Endothelial cell of umbilical vein (primary cell): ENCODE results near the gene ALOX5AP. TPM values are rescaled to one million over a fixed set of nuclear protein-coding genes. Genes with fewer than 3 reads are reported as not detected.

ENCODE experiments used
- BruUV-seq: library from RNA; stranded (reverse); fragments of 400-500 nt; replicated peaks from 2 replicates; lab custom pipeline; 2021; lab: Mats Ljungman, UMichigan
- CTCF ChIA-PET: fragments of 300-600, 350-600 bp; sonication (Branson Sonifier 250); formaldehyde crosslinking; loops from one replicate; lab custom pipeline; 2021; ENCODE audit warnings: antibody characterized with exemption, inconsistent platforms; lab: Charles Lee
- POLR2A ChIA-PET: fragments of 300-600, 350-600 bp; sonication (Branson Sonifier 250); formaldehyde crosslinking; loops from one replicate; lab custom pipeline; 2021; ENCODE audit warnings: antibody characterized with exemption, inconsistent platforms; lab: Charles Lee
- DNase-seq: peaks from one replicate; pipeline ENCODE4 v3.0.0-alpha.2; 2011; ENCODE audit warnings: low read depth, low spot score
- FAIRE-seq: peaks from 2 replicates; lab custom pipeline; 2011; peaks lifted over from hg19 to GRCh38; lab: Jason Lieb, UNC
- H2AFZ ChIP-seq: 2 replicates; pipeline ENCODE4 v1.6.0; 2012; ENCODE audit warnings: low read depth, low read length, control low read depth, inconsistent platforms
- H3K27ac ChIP-seq: 2 replicates; pipeline ENCODE4 v1.5.1; 2011; ENCODE audit warnings: low read depth, mild to moderate bottlenecking, control low read depth, low read length, moderate library complexity; ENCODE audit not compliant: insufficient read depth
- H3K27me3 ChIP-seq, 2 experiments: 2 replicates each; pipeline versions ENCODE4 v1.6.0 to v1.6.1; 2011; ENCODE audit warnings: low read length in 2 of 2, mixed read lengths in 1 of 2; ENCODE audit not compliant: control insufficient read depth in 2 of 2, insufficient read depth in 2 of 2
- H3K36me3 ChIP-seq, 2 experiments: 2 replicates in 1 of 2; 3 replicates in 1 of 2; pipeline ENCODE4 v1.5.1; 2011; ENCODE audit warnings: low read length in 2 of 2, mild to moderate bottlenecking in 1 of 2, moderate library complexity in 1 of 2; ENCODE audit not compliant: control insufficient read depth in 2 of 2, insufficient read depth in 2 of 2; ENCODE audit errors: extremely low read depth in 1 of 2
- H3K4me1 ChIP-seq: 3 replicates; pipeline ENCODE4 v1.5.1; 2011; ENCODE audit warnings: mild to moderate bottlenecking, low read length; ENCODE audit not compliant: control insufficient read depth, insufficient read depth; ENCODE audit errors: extremely low read depth
- H3K4me2 ChIP-seq: 2 replicates; pipeline ENCODE4 v1.6.1; 2011; ENCODE audit warnings: low read length, control low read depth, mixed read lengths; ENCODE audit not compliant: insufficient read depth
- H3K4me3 ChIP-seq, 3 experiments: fragments of 200-600 bp in 1 of 3; sonication (generic), shearing (Covaris generic) in 1 of 3; replicated peaks in 1 of 3; 2 replicates each; pipeline ENCODE4 v1.5.1; 2011 to 2016; ENCODE audit warnings: control low read depth in 3 of 3, low read length in 3 of 3, mild to moderate bottlenecking in 2 of 3, inconsistent platforms in 1 of 3, low read depth in 1 of 3, moderate library complexity in 1 of 3; ENCODE audit not compliant: insufficient read depth in 1 of 3
- H3K79me2 ChIP-seq: 2 replicates; pipeline ENCODE4 v1.6.0; 2012; ENCODE audit warnings: low read length, inconsistent platforms; ENCODE audit not compliant: control insufficient read depth, insufficient read depth
- H3K9ac ChIP-seq: replicated peaks from 2 replicates; pipeline ENCODE3; 2011; ENCODE audit warnings: low read length, control low read depth; ENCODE audit not compliant: insufficient read depth; ENCODE audit errors: extremely low read depth
- H3K9me1 ChIP-seq: replicated peaks from 3 replicates; pipeline ENCODE4 v1.6.0; 2011; ENCODE audit warnings: mild to moderate bottlenecking, low read length; ENCODE audit not compliant: control insufficient read depth, insufficient read depth; ENCODE audit errors: extremely low read depth
- H3K9me3 ChIP-seq: replicated peaks from 2 replicates; pipeline ENCODE4 v1.5.1; 2012; ENCODE audit warnings: low read length, inconsistent platforms; ENCODE audit not compliant: control insufficient read depth, insufficient read depth
- H4K20me1 ChIP-seq: replicated peaks from 2 replicates; pipeline ENCODE3; 2011; ENCODE audit warnings: mild to moderate bottlenecking, low read length; ENCODE audit not compliant: control insufficient read depth, insufficient read depth; ENCODE audit errors: extremely low read depth
- EZH2 ChIP-seq: IDR thresholded peaks from 2 replicates; pipeline ENCODE4 v1.6.1; 2012; ENCODE audit warnings: borderline replicate concordance, low read depth, mild to moderate bottlenecking, moderate library complexity, low read length, inconsistent platforms; ENCODE audit not compliant: severe bottlenecking
- FOS ChIP-seq: IDR thresholded peaks from 2 replicates; pipeline ENCODE4 v1.6.1; 2011; ENCODE audit warnings: mild to moderate bottlenecking, low read length, moderate library complexity, borderline replicate concordance; ENCODE audit not compliant: insufficient read depth
- GATA2 ChIP-seq: IDR thresholded peaks from 2 replicates; pipeline ENCODE4 v1.7.0; 2011; ENCODE audit warnings: low read depth, mild to moderate bottlenecking, moderate library complexity, mixed read lengths, low read length; ENCODE audit not compliant: insufficient read length, insufficient read depth
- JUN ChIP-seq: IDR thresholded peaks from 2 replicates; pipeline ENCODE4 v1.6.1; 2011; ENCODE audit warnings: borderline replicate concordance, low read depth; ENCODE audit not compliant: insufficient read length, insufficient read depth
- MAX ChIP-seq: IDR thresholded peaks from 2 replicates; pipeline ENCODE4 v1.6.1; 2011; ENCODE audit not compliant: insufficient read depth, insufficient read length
- MYC ChIP-seq: IDR thresholded peaks from one replicate; pipeline ENCODE4 v1.6.1; 2011; ENCODE audit warnings: mild to moderate bottlenecking, low read depth, low read length
- POLR2A ChIP-seq: IDR thresholded peaks from 2 replicates; pipeline ENCODE4 v1.6.1; 2012; ENCODE audit warnings: low read depth, mild to moderate bottlenecking, control low read depth, low read length
- POLR2AphosphoS5 ChIP-seq: IDR thresholded peaks from 2 replicates; pipeline ENCODE4 v1.6.1; 2012; ENCODE audit warnings: low read depth, mild to moderate bottlenecking, control low read depth, low read length, moderate library complexity; ENCODE audit not compliant: insufficient read depth
- dilution Hi-C: fragments of 300-500 bp; cut with MboI; formaldehyde crosslinking; loops from one replicate; pipeline ENCODE4 v1.15.0; 2019; ENCODE audit warnings: low sequenced_read_pairs; ENCODE audit not compliant: extremely low pct_ligation_motif_present
- intact Hi-C: fragments of 100-400 bp; cut with micrococcal nuclease; formaldehyde crosslinking; loops from one replicate; pipeline ENCODE4 v1.10.0; 2022
- polyA plus RNA-seq, 4 experiments: library from polyadenylated mRNA; depleted of rRNA in 3 of 4; stranded (reverse) in 3 of 4; unstranded in 1 of 4; fragments of >200 nt; gene quantifications; 2 replicates each; pipeline versions ENCODE4 v1.2.1 to v1.2.3, GENCODE V29; 2011 to 2012; ENCODE audit warnings: missing spikeins in 1 of 4
- total RNA-seq: library from RNA; stranded (reverse); gene quantifications from 2 replicates; pipeline ENCODE4 v1.2.3, GENCODE V29; 2021
- TF ChIP-seq, protein P1 (sequence below), 2 donors: IDR thresholded peaks; 1 replicate in 1 of 2; 2 replicates in 1 of 2; pipeline ENCODE4 v1.5.1; 2011; ENCODE audit warnings: low read length in 2 of 2, mild to moderate bottlenecking in 2 of 2, moderate library complexity in 2 of 2, control low read depth in 1 of 2, inconsistent platforms in 1 of 2, low read depth in 1 of 2; ENCODE audit not compliant: insufficient read depth in 1 of 2; ENCODE audit errors: extremely low read depth in 1 of 2

ALOX5AP gene
- total and polyA plus RNA-seq, 2 donors (not counting 3 experiments of a cell fraction or from before 2014, with no cell fraction given): 1.8 TPM; not detected in 1

- no peak for FAIRE-seq
- intact Hi-C loops: no loop called here
Observed at GRCh38 chr13:30810801-30811200, 75.5 kb downstream of the ALOX5AP start.

More at GRCh38 chr13:30810801-30811200, 75.5 kb downstream of the ALOX5AP start:
- Histone ChIP-seq H3K9ac (no peak overlapping the region), H3K36me3 (no peaks in the 10 kb centered on the region), H3K9me3 (no peaks in the 10 kb centered on the region), H3K27ac (no peak overlapping the region), H2AFZ (no peak overlapping the region), H4K20me1 (no peaks in the 10 kb centered on the region), H3K9me1 (no peaks in the 10 kb centered on the region), H3K4me3 (no peak overlapping the region), H3K27me3 (no peaks in the 10 kb centered on the region), H3K4me1 (peaks cover 14% of the 10 kb centered on the region), H3K79me2 (no peaks in the 10 kb centered on the region), H3K4me2 (no peak overlapping the region)
- no TSS peak for BruUV-seq
- DNase-seq: no peak
- ChIA-PET POLR2A (no interaction called here), CTCF (no interaction called here)
- TF ChIP-seq POLR2A (no peak), MYC (no peak), POLR2AphosphoS5 (no peak), FOS (no peak), JUN (no peak), EZH2 (no peak), MAX (no peak), GATA2 (no peak)
- TF ChIP-seq, protein P1, sequence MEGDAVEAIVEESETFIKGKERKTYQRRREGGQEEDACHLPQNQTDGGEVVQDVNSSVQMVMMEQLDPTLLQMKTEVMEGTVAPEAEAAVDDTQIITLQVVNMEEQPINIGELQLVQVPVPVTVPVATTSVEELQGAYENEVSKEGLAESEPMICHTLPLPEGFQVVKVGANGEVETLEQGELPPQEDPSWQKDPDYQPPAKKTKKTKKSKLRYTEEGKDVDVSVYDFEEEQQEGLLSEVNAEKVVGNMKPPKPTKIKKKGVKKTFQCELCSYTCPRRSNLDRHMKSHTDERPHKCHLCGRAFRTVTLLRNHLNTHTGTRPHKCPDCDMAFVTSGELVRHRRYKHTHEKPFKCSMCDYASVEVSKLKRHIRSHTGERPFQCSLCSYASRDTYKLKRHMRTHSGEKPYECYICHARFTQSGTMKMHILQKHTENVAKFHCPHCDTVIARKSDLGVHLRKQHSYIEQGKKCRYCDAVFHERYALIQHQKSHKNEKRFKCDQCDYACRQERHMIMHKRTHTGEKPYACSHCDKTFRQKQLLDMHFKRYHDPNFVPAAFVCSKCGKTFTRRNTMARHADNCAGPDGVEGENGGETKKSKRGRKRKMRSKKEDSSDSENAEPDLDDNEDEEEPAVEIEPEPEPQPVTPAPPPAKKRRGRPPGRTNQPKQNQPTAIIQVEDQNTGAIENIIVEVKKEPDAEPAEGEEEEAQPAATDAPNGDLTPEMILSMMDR (IDR thresholded peaks at IDR 0.05; ENCODE audit: extremely low read depth in 1 of 2, insufficient read depth in 1 of 2, low read depth in 1 of 2, low read length in 2 of 2): no peak
- dilution Hi-C loops: no loop called here

Other genes with a start within 250 kb of the ALOX5AP start
- gene USPL1, start 117.6 kb upstream of the ALOX5AP start, total RNA-seq: 18.8 and 21.0 TPM in 2 replicates
- 12.0 and 14.6 TPM in 2 replicates for gene USPL1, start 117.6 kb upstream of the ALOX5AP start, polyA plus RNA-seq
- gene MEDAG, start 170.7 kb downstream of the ALOX5AP start, total RNA-seq: 27.2 and 30.2 TPM in 2 replicates
- gene MEDAG, start 170.7 kb downstream of the ALOX5AP start, polyA plus RNA-seq: 23.8 and 27.2 TPM in 2 replicates
- not detected in 2 replicates for gene TEX26, start 197.1 kb downstream of the ALOX5AP start, total RNA-seq
- not detected in 2 replicates for gene TEX26, start 197.1 kb downstream of the ALOX5AP start, polyA plus RNA-seq